GM06990 (cell line): ENCODE data around the gene ALG1L2.
"Not testable (repeated sequence)": the region's sequence is repeated elsewhere in the genome, so short reads cannot be mapped to it uniquely, and the experiment has no call there.

ENCODE experiments used
- DNase-seq: peaks from one replicate; pipeline ENCODE4 v3.0.0-alpha.2; 2011; ENCODE audit not compliant: insufficient read length; ENCODE audit errors: extremely low read depth
- H3K27me3 ChIP-seq: replicated peaks from 2 replicates; pipeline ENCODE4 v1.6.0; 2011; ENCODE audit warnings: low read length; ENCODE audit not compliant: control insufficient read depth, insufficient read depth
- H3K36me3 ChIP-seq: 2 replicates; pipeline ENCODE4 v1.5.1; 2011; ENCODE audit warnings: low read length; ENCODE audit not compliant: control insufficient read depth, insufficient read depth
- H3K4me3 ChIP-seq: replicated peaks from 2 replicates; pipeline ENCODE4 v1.5.1; 2011; ENCODE audit warnings: low read depth, mild to moderate bottlenecking, control low read depth, low read length
- TF ChIP-seq, protein P1 (sequence below): IDR thresholded peaks from 2 replicates; pipeline ENCODE4 v1.5.1; 2011; ENCODE audit warnings: low read length, control low read depth, mild to moderate bottlenecking, inconsistent platforms; ENCODE audit not compliant: insufficient read depth, poor library complexity, severe bottlenecking

ALG1L2 gene

DNA sequence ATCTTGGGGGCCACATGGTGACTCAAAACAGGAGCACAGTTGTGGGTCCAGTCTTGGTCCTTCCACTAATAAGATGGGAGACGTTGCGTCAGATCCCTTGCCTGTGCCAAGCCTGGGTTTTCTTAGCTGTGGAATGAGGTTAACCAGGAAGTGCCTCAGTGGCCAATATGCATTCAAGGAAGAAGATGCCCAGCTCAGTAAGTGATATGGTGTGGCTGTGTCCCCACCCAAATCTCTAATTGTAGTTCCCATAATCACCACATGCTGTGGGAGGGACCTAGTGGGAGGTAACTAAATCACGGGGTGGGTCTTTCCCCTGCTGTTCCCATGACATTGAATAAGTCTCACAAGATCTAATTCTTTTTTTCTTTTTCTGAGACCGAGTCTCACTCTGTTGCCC, 6.4 kb downstream of the ALG1L2 start:
- TF ChIP-seq, protein P1, sequence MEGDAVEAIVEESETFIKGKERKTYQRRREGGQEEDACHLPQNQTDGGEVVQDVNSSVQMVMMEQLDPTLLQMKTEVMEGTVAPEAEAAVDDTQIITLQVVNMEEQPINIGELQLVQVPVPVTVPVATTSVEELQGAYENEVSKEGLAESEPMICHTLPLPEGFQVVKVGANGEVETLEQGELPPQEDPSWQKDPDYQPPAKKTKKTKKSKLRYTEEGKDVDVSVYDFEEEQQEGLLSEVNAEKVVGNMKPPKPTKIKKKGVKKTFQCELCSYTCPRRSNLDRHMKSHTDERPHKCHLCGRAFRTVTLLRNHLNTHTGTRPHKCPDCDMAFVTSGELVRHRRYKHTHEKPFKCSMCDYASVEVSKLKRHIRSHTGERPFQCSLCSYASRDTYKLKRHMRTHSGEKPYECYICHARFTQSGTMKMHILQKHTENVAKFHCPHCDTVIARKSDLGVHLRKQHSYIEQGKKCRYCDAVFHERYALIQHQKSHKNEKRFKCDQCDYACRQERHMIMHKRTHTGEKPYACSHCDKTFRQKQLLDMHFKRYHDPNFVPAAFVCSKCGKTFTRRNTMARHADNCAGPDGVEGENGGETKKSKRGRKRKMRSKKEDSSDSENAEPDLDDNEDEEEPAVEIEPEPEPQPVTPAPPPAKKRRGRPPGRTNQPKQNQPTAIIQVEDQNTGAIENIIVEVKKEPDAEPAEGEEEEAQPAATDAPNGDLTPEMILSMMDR, result no peak
- Histone ChIP-seq H3K36me3 (no peaks in the 10 kb centered on the region), H3K27me3 (no peaks in the 10 kb centered on the region), H3K4me3 (no peak overlapping the region)
- no peak for DNase-seq

DNA sequence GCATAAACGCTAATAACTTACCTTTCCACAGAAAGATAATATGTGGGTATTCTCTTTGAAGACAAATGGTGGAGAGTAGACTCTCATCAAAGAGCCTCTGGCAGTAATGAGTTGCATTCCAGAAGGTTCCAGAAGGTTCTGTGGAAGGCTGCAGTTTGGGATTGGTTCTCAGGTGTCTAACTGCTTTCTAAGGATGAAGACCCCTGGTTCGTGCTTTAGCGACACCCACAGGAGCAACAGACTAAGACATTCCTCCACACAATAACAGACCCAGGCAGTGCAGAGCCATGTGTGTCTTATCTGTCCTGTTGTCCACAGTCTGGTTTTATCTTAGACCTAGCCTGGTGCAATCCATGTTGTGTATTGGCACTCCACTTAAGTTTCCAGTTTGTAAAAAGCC, 9.1 kb downstream of the ALG1L2 start:
- not testable (repeated sequence) for H3K27me3 ChIP-seq, H3K36me3 ChIP-seq, H3K4me3 ChIP-seq, DNase-seq

- no peak for DNase-seq
- Histone ChIP-seq H3K4me3 (no peak overlapping the region), H3K27me3 (no peaks in the 10 kb centered on the region), H3K36me3 (no peaks in the 10 kb centered on the region)
- TF ChIP-seq, protein P1, result no peak
These were observed 10.3 kb downstream of the ALG1L2 start for GRCh38 chr3:130091958-130092357.

DNA sequence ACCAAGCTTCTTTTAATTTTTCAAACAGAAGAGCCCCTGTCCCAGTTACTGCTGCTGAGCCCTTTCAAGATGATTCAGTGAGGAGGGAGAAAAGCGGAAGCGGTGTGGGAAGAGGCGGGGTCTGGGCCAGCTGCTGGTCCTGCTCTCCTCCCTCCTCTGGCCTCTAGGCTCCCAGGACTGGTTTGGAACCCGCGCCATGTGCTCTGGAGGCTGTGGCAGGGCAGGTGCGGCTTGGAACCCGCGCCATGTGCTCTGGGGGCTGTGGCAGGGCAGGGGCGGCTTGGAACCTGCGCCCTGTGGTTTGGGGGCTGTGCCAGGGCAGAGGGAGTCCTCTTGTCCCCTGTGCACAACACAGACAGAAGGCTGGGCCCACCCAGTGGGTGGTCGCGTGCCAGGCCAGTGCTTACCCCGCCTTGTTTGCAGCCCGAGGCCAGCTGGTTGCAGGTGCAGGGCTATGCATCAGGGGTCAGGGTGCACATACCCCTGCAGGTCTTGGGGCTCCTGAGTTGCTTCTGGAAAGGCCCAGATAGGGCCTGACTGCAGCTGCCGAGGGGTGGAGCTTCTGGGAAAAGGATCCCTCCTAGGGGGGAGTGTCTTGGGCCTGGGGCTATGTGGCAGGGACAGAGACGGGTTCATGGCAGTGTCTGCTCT, 12.2 kb downstream of the ALG1L2 start:
- peak overlapping the region; percentile 42 for H3K4me3 ChIP-seq
- no peaks in the 10 kb centered on the region for H3K36me3 ChIP-seq

DNA sequence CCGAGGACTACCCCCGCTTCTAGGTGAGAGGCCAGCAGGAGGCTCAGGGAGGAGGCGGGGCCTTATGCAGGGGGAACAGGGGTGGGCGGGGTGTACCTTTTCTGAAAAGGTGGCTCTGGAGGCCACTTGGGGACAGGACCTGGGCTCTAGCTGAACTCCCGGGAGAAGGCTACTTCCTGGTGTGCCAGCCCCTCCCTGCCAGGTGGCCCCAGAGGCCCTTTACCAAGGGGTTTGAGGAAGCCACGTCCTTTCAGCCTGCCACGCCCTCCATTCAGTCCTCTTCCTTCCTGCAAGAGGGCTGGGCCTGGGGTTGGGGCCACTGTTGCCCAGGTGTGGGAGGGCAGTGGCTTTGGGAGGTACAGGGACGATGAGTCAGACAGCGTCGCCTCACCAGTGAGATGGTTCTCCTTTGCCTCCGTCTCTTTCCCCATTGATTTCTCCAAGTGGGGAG, 12.9 kb downstream of the ALG1L2 start:
- peak; percentile 49 for DNase-seq
- not testable (repeated sequence) for H3K36me3 ChIP-seq, H3K27me3 ChIP-seq
- H3K4me3 ChIP-seq, result peak overlapping the region; percentile 42

More for the DNA sequence above, 12.2 kb downstream of the ALG1L2 start:
- peak; percentile 74 for DNase-seq
- TF ChIP-seq, protein P1, result peak; percentile 0
- H3K27me3 ChIP-seq, result no peaks in the 10 kb centered on the region

- not testable (repeated sequence) for H3K36me3 ChIP-seq, H3K4me3 ChIP-seq, H3K27me3 ChIP-seq, DNase-seq
These were observed 14.2 kb downstream of the ALG1L2 start for GRCh38 chr3:130095858-130096257.

- not testable (repeated sequence) for H3K4me3 ChIP-seq, DNase-seq, H3K27me3 ChIP-seq, H3K36me3 ChIP-seq
These were observed 15.5 kb downstream of the ALG1L2 start for GRCh38 chr3:130097096-130097495.
